OCI-LY7 (cell line): ENCODE data around the gene IRF1. TPM values are rescaled to one million over a fixed set of nuclear protein-coding genes. Genes with fewer than 3 reads are reported as not detected.
"Not testable (repeated sequence)": the region's sequence is repeated elsewhere in the genome, so short reads cannot be mapped to it uniquely, and the experiment has no call there.

ENCODE experiments used
- BruUV-seq: library from RNA; stranded (reverse); fragments of 400-500 nt; replicated peaks from 2 replicates; lab custom pipeline; 2021; lab: Mats Ljungman, UMichigan
- CTCF ChIA-PET: fragments of 300-600 bp; sonication (Branson Sonifier 250); formaldehyde crosslinking; loops from one replicate; lab custom pipeline; 2022; ENCODE audit warnings: antibody characterized with exemption; ENCODE audit not compliant: unreplicated experiment; lab: Charles Lee
- POLR2A ChIA-PET: fragments of 300-600 bp; sonication (Branson Sonifier 250); formaldehyde crosslinking; loops from one replicate; lab custom pipeline; 2022; ENCODE audit warnings: antibody characterized with exemption; lab: Charles Lee
- DNase-seq: peaks from one replicate; pipeline ENCODE4 v3.0.0-alpha.2; 2015; ENCODE audit warnings: low spot score
- H2AFZ ChIP-seq: fragments of 200-600 bp; sonication (generic), shearing (Covaris generic); 2 replicates; pipeline ENCODE4 v1.6.1; 2014; ENCODE audit warnings: mild to moderate bottlenecking, antibody characterized with exemption, low read length, moderate library complexity
- H3K27ac ChIP-seq: fragments of 200-600 bp; sonication (generic); 2 replicates; pipeline ENCODE4 v1.5.1; 2014; ENCODE audit warnings: mixed run types, low read depth, mild to moderate bottlenecking, moderate library complexity, low read length, inconsistent platforms; ENCODE audit not compliant: poor library complexity, severe bottlenecking
- H3K36me3 ChIP-seq: fragments of 200-600 bp; sonication (generic); 2 replicates; pipeline ENCODE4 v1.6.1; 2014; ENCODE audit warnings: mild to moderate bottlenecking, antibody characterized with exemption, low read length, moderate library complexity, mixed read lengths; ENCODE audit not compliant: insufficient read depth
- H3K4me1 ChIP-seq: fragments of 200-600 bp; sonication (generic); 2 replicates; pipeline ENCODE4 v1.5.1; 2014; ENCODE audit warnings: mild to moderate bottlenecking, low read length; ENCODE audit not compliant: insufficient read depth, poor library complexity, severe bottlenecking
- H3K4me2 ChIP-seq: fragments of 200-600 bp; sonication (generic); 2 replicates; pipeline ENCODE4 v1.6.1; 2014; ENCODE audit warnings: mild to moderate bottlenecking, low read length
- H3K4me3 ChIP-seq: fragments of 200-600 bp; sonication (generic); 2 replicates; pipeline ENCODE4 v1.5.1; 2014; ENCODE audit warnings: mild to moderate bottlenecking, low read depth, low read length; ENCODE audit not compliant: poor library complexity, severe bottlenecking
- H3K79me2 ChIP-seq: fragments of 200-600 bp; sonication (generic); 2 replicates; pipeline ENCODE4 v1.6.1; 2016; ENCODE audit warnings: low read depth, mild to moderate bottlenecking, low read length, moderate library complexity, mixed read lengths; ENCODE audit not compliant: insufficient read depth
- H3K9me2 ChIP-seq: fragments of 200-600 bp; sonication (generic); 2 replicates; pipeline ENCODE4 v1.6.1; 2016; ENCODE audit warnings: mild to moderate bottlenecking, low read length, mixed read lengths; ENCODE audit not compliant: insufficient read depth
- H3K9me3 ChIP-seq: fragments of 200-600 bp; sonication (generic); 2 replicates; pipeline ENCODE4 v1.6.1; 2014; ENCODE audit warnings: mild to moderate bottlenecking, mixed run types, low read length, mixed read lengths
- H4K20me1 ChIP-seq: fragments of 200-600 bp; sonication (generic); 2 replicates; pipeline ENCODE4 v1.6.1; 2014; ENCODE audit warnings: mild to moderate bottlenecking, antibody characterized with exemption, low read length, moderate library complexity, mixed read lengths; ENCODE audit not compliant: insufficient read depth
- CTCF ChIP-seq: fragments of 200-600 bp; sonication (generic); conservative IDR thresholded peaks from 2 replicates; pipeline ENCODE4 v1.5.1; 2014; ENCODE audit warnings: mild to moderate bottlenecking, antibody characterized with exemption, low read length, moderate library complexity, mixed read lengths
- EZH2phosphoT487 ChIP-seq: fragments of 200-600 bp; sonication (generic); IDR thresholded peaks from 2 replicates; pipeline ENCODE4 v1.6.1; 2018; ENCODE audit warnings: low read depth, borderline replicate concordance, mild to moderate bottlenecking, mixed run types, antibody characterized with exemption, low read length, moderate library complexity, mixed read lengths
- intact Hi-C: fragments of 100-400 bp; cut with micrococcal nuclease; formaldehyde crosslinking; loops from one replicate; pipeline ENCODE4 v1.10.0; 2022; ENCODE audit not compliant: unreplicated experiment
- total RNA-seq, 2 experiments: library from RNA; depleted of rRNA in 1 of 2; stranded (reverse); fragments of >200 nt in 1 of 2; shearing (Covaris generic) in 1 of 2; gene quantifications; 2 replicates each; pipeline ENCODE4 v1.2.3, GENCODE V29; 2014 to 2022

The IRF1 gene
- total RNA-seq, 2 experiments from 2014 or later = 24.8 to 39.4 TPM

GRCh38 chr5:132526290-132526973 is 35.9 kb upstream of the IRF1 start:
- intact Hi-C loops = loop anchor here (1.0 to 5.0 kb wide), 6 partner anchors 71 to 294 kb away; no protein-coding TSS in a partner anchor
- BruUV-seq = no TSS peak
- no peak overlapping the region; the same call in 1 of the 2 replicates for H2AFZ ChIP-seq

GRCh38 chr5:132525299-132525724 is 34.7 kb upstream of the IRF1 start:
- H2AFZ ChIP-seq = no peak overlapping the region
- peak; percentile 69 for DNase-seq
- no peaks in the 10 kb centered on the region for H3K36me3 ChIP-seq
- CTCF ChIA-PET = interaction anchor here (0.6 kb wide), 1 partner anchor 133 kb away, joined by 3 read pairs; no protein-coding TSS in a partner anchor
- H3K9me3 ChIP-seq = peaks cover 7% of the 10 kb centered on the region; the same call in 1 of the 2 replicates
- no peaks in the 10 kb centered on the region for H3K9me2 ChIP-seq
- no peaks in the 10 kb centered on the region for H3K79me2 ChIP-seq
- peaks cover 29% of the 10 kb centered on the region for H3K4me1 ChIP-seq
- intact Hi-C loops = loop anchor here (5.0 kb wide), 5 partner anchors 72 to 277 kb away; no protein-coding TSS in a partner anchor
- POLR2A ChIA-PET = interaction anchor here (0.5 kb wide), 1 partner anchor 156 kb away, joined by 3 read pairs; the partner anchor contains the start of gene SLC22A5
- H4K20me1 ChIP-seq = no peaks in the 10 kb centered on the region
- no TSS peak for BruUV-seq
- H3K4me3 ChIP-seq = peak overlapping the region; percentile 26
- H3K4me2 ChIP-seq = peak overlapping the region; percentile 61
- H3K27ac ChIP-seq = no peak overlapping the region
- TF ChIP-seq CTCF = no peak
- TF ChIP-seq EZH2phosphoT487 = no peak

More at GRCh38 chr5:132526290-132526973, 35.9 kb upstream of the IRF1 start:
- CTCF ChIA-PET = interaction anchor here (0.7 to 1.0 kb wide), 2 partner anchors 140 to 274 kb away, joined by 3 to 5 read pairs; no protein-coding TSS in a partner anchor
- Histone ChIP-seq H4K20me1 (no peaks in the 10 kb centered on the region), H3K79me2 (no peaks in the 10 kb centered on the region), H3K4me2 (peak overlapping the region; percentile 61), H3K36me3 (no peaks in the 10 kb centered on the region), H3K9me3 (peaks cover 3% of the 10 kb centered on the region; the same call in 1 of the 2 replicates), H3K4me3 (no peak overlapping the region), H3K4me1 (peaks cover 29% of the 10 kb centered on the region), H3K9me2 (no peaks in the 10 kb centered on the region), H3K27ac (no peak overlapping the region)
- peak; percentile 65 for DNase-seq
- POLR2A ChIA-PET = interaction anchor here (0.5 to 0.6 kb wide), 2 partner anchors 20 to 372 kb away, joined by 3 to 4 read pairs; no protein-coding TSS in a partner anchor
- TF ChIP-seq CTCF (peak; percentile 100), EZH2phosphoT487 (no peak)

GRCh38 chr5:132524877-132525276 is 34.3 kb upstream of the IRF1 start:
- H3K36me3 ChIP-seq, BruUV-seq, H3K79me2 ChIP-seq, H4K20me1 ChIP-seq, POLR2A ChIA-PET, H3K4me3 ChIP-seq, H3K9me2 ChIP-seq, H2AFZ ChIP-seq, DNase-seq, H3K27ac ChIP-seq: not testable (repeated sequence)
- Histone ChIP-seq H3K4me2 (peak overlapping the region; percentile 61), H3K4me1 (peaks cover 29% of the 10 kb centered on the region), H3K9me3 (peaks cover 11% of the 10 kb centered on the region; the same call in 1 of the 2 replicates)
- intact Hi-C loops = loop anchor here (5.0 kb wide), 5 partner anchors 72 to 277 kb away; no protein-coding TSS in a partner anchor
- CTCF ChIA-PET = interaction anchor here (0.6 kb wide), 1 partner anchor 133 kb away, joined by 3 read pairs; no protein-coding TSS in a partner anchor

GRCh38 chr5:132522067-132522466 is 31.5 kb upstream of the IRF1 start:
- H3K4me3 ChIP-seq, DNase-seq, H2AFZ ChIP-seq, H3K4me2 ChIP-seq, H4K20me1 ChIP-seq, H3K79me2 ChIP-seq, intact Hi-C loops, H3K9me2 ChIP-seq, H3K36me3 ChIP-seq, H3K27ac ChIP-seq, CTCF ChIA-PET, BruUV-seq: not testable (repeated sequence)
- peaks cover 28% of the 10 kb centered on the region for H3K4me1 ChIP-seq
- POLR2A ChIA-PET = interaction anchor here (0.7 kb wide), 1 partner anchor 1097 kb away, joined by 3 read pairs; no protein-coding TSS in a partner anchor
- peaks cover 11% of the 10 kb centered on the region; the same call in 1 of the 2 replicates for H3K9me3 ChIP-seq
